CD4-positive, alpha-beta T cell treated with Interleukin-6 for 4 hours (primary cell): ENCODE measurements around the gene PRR16.
"Not testable (repeated sequence)": the region's sequence is repeated elsewhere in the genome, so short reads cannot be mapped to it uniquely, and the experiment has no call there.

ENCODE experiments used
- DNase-seq: peaks from one replicate; pipeline ENCODE4 v3.0.0-alpha.2; 2020; ENCODE audit warnings: mixed read lengths

PRR16 gene

GRCh38 chr5:120682851-120683250 is 218.8 kb downstream of the PRR16 start:
- DNase-seq: no peak

GRCh38 chr5:120683580-120683979 is 219.5 kb downstream of the PRR16 start:
- no peak for DNase-seq

GRCh38 chr5:120684213-120684612 is 220.1 kb downstream of the PRR16 start:
- DNase-seq: no peak

GRCh38 chr5:120684749-120685415 is 220.8 kb downstream of the PRR16 start:
- no peak for DNase-seq

GRCh38 chr5:120690621-120691407 is 226.7 kb downstream of the PRR16 start:
- DNase-seq: no peak

GRCh38 chr5:120692325-120692724 is 228.2 kb downstream of the PRR16 start:
- DNase-seq: no peak

GRCh38 chr5:120695368-120695880 is 231.3 kb downstream of the PRR16 start:
- DNase-seq: no peak

- no peak for DNase-seq
Observed at GRCh38 chr5:120697147-120697546, 233.0 kb downstream of the PRR16 start.

GRCh38 chr5:120697670-120698327 is 233.7 kb downstream of the PRR16 start:
- DNase-seq: not testable (repeated sequence)

- DNase-seq: not testable (repeated sequence)
Observed at GRCh38 chr5:120700653-120701052, 236.6 kb downstream of the PRR16 start.

- not testable (repeated sequence) for DNase-seq
Observed at GRCh38 chr5:120702817-120703538, 238.9 kb downstream of the PRR16 start.

GRCh38 chr5:120703918-120704587 is 240.0 kb downstream of the PRR16 start:
- no peak for DNase-seq

GRCh38 chr5:120706877-120707276 is 242.8 kb downstream of the PRR16 start:
- no peak for DNase-seq

GRCh38 chr5:120717381-120717780 is 253.3 kb downstream of the PRR16 start:
- no peak for DNase-seq

- DNase-seq: no peak
Observed at GRCh38 chr5:120730214-120730613, 266.1 kb downstream of the PRR16 start.

- no peak for DNase-seq
Observed at GRCh38 chr5:120734033-120734432, 269.9 kb downstream of the PRR16 start.

GRCh38 chr5:120735076-120735475 is 271.0 kb downstream of the PRR16 start:
- no peak for DNase-seq
